GM23248 (cell line): ENCODE measurements around the gene VPS35L.

Experiments
- EZH2 ChIP-seq: fragments of 200-600 bp; sonication (generic); IDR thresholded peaks from 2 replicates; pipeline ENCODE4 v1.6.1; 2018; ENCODE audit warnings: antibody characterized with exemption, mild to moderate bottlenecking; ENCODE audit not compliant: insufficient read depth, poor library complexity, severe bottlenecking
- EZH2phosphoT487 ChIP-seq: fragments of 200-600 bp; sonication (generic); IDR thresholded peaks from 2 replicates; pipeline ENCODE4 v1.6.1; 2018; ENCODE audit warnings: antibody characterized with exemption, moderate library complexity, mild to moderate bottlenecking, low read depth; ENCODE audit not compliant: insufficient read depth

DNA sequence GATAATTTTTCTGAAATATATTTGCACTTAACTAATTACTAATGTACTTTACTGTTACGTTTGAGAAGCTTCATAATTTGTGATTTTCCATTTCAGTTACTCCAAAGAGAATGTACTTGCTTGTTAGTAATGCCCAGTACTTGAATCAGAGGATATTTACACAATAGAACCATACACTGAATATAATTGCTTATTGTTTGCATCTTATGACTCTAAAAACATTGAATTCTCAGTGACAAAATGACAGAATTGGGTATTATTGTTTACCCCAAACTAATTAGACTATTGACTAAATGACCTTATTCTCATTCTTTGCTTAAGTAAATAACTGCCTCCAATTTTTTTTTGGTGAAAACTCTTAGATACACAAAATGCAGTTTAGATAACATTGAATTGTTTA, 22.9 kb upstream of the VPS35L start:
- TF ChIP-seq EZH2, result no peak
- TF ChIP-seq EZH2phosphoT487, result no peak
